Fibroblast of gingiva (primary cell): ENCODE results near the gene DPH6.
"Not testable (repeated sequence)": the region's sequence is repeated elsewhere in the genome, so short reads cannot be mapped to it uniquely, and the experiment has no call there.

Experiments
- DNase-seq: peaks from one replicate; pipeline ENCODE4 v3.0.0-alpha.2; 2011; ENCODE audit warnings: low read depth

The DPH6 gene

DNA sequence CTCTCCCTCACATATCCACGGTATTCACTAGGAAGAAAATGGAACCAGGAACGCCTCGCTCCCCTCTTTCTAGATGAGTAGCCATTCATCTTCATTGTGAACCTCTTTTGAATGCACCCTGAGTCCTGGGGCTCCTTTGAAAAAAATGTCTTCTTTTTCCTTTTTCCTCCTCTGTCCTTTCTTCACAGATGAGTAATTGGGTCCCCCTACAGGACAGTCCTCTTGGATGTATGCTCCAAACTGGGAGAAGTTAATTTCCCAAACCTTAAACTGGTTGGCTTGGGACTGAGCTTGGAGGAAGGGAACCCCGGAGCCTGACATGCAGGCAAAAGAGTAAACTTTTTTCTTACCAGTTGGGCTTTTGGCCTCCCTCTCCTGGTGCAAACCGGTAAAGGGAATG lies 108.8 kb downstream of the DPH6 start:
- DNase-seq, result peak; percentile 24

DNA sequence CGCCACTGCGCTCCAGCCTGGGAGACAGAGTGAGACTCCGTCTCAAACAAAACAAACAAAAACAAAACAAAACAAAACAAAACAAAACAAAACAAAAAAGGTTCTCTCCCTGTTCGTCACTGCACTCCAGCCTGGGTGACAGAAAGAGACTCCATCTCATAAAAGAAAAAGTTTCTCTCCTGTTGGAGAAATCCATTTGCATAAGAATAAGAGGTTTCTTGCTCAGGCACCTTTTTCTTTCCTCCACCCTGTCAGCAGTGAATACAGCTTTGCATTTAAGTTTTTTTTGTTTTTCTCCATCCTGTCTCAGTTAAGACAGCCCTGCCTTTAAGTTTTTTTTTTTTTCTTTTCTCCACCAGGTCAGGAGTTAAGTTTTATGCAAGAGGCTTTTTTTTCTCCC lies 109.5 kb downstream of the DPH6 start:
- no peak for DNase-seq

DNA sequence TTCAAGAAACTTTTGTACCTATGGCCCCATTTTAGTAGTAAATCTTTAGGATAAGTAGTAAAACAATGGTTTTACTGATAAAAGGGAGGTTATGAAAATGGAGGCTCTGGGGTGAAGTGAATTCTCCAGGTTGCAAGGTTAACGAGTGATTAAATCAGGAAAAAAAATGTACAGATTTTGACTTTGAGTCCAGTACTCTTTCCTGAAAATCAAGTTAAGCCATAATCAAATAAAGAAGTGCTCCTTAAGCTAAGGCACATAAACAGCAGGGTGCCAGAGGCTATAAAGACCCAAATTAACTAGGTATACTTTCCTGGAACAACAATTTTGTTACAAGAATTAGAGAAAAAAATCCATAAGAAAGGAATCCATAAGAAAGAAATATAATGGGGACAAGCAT lies 114.7 kb downstream of the DPH6 start:
- no peak for DNase-seq

DNA sequence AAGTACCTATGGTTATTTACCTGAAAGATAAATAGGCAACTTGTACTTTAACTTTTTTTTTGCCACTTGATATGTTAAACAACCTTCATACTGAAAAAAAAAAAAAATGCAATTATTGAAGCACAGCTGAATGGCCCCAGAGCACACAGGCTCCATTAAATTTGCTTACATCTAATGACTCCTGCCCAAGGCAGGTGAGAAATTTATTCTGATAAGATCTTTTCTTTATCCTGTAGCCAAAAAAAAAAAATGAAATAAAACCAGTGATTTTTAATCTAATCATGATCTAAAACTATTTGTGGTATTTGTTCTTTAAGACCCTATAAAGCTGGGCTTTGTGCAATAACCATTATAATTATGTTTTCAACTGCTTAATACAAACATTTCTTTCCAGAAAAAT lies 115.7 kb downstream of the DPH6 start:
- DNase-seq, result no peak

DNA sequence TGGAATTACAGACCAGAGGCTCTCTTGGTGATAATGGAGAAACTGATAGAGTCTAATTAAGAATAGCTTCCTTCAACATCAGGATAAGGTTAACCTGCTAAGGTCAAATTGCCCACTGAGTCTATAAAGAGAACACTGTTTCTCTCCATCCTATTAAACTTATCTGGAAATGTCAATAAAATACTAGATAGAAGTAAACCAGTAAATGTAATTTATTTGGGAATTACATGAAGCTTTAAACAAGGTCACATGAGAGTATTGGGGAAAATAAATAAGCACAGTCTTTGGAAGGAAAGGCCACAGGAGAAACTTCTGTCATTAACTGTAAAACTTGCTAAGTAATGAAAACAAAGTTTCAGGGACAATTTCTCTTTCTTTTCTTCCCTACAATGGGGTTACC lies 118.5 kb downstream of the DPH6 start:
- no peak for DNase-seq

DNA sequence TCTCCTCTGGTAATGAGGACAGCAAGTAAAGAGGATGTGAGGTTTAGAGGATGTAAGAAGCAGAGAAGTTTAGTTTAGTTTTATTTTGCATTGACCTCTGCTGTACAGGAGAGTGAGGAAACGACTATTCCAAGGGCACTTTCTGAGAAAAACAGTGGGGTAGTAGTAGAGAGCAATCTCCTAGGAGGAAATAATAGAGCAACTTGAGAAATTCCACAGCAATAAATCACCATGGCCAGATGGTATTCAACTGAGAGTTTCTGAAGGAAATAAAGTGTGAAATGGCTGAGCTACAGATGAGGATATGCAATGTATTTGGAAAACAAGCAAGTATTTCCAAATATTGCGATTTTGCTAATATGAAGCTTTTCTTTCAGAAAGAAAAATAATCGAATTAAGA lies 118.9 kb downstream of the DPH6 start:
- peak; percentile 76 for DNase-seq

DNA sequence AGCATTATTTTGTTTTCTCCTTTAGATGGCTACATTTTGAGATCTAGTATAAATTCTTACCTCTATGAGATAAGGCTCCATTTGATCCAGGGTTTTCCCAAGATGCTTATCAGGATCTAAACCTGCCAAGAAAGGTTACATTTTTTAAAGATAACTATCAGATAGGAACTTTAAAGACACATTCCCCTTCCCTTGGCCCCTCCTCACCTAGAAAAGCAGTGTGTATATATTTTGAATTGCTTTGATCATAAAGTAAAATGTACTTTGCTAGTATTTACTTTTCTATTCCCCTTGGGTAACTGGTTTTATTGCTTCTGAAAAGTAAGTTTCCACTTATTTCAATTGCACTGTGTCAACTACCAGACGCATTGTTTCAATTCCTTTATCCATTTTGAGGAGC lies 135.2 kb downstream of the DPH6 start:
- no peak for DNase-seq

DNA sequence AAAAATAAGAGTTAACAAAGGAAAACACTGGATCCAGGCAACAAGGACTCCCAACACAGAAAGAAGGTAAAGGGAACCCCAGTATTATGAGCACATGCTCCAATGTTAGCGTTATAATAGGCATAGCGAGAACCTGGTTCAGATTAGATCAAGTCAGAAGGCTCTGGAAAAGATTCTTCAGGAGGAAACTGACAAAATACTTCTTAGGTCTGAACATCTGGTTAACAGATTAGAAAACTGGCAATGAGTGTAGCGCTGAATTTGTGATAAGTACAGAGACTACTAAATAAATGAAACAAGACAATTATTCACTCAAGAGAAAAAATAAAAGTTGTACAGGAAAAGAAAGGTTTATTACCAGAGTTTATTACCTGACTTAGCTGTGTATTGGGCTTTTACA lies 146.1 kb downstream of the DPH6 start:
- no peak for DNase-seq

DNA sequence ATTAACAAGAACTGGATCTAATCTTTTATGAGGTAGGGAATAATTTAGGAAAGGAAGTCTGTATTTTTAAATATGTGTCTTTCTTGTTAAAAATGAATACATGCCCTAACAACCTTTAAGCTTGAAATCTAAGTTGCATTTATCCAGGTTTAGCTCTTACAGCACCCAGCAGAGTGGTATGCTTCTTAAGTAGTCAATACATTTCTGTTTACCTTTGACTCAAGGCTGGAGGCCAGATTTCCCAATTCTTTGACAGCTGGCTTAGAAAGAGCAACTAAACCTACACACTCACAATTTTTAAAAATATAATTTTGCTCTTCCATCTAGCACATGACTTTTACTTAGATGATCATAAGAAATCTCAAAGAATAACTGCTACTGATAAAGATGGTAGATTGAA lies 148.9 kb downstream of the DPH6 start:
- no peak for DNase-seq

DNA sequence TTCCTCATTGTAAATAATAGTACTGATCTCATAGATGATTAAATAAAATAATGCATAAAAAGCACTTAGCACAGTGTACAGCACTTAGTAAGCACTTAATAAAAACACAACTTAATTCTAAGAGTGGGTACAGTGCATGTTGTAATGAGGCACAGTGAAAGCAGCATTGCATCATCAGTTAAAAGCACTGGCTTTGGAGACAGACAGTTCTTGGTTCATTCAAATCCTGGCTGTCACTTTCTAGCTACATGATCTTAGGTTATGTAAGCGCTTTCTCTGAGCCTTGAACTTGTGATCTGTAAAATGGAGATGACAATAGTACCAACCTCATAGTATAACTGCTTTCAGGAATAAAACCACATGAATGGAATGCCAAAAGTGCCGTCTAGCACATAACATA lies 151.5 kb downstream of the DPH6 start:
- DNase-seq, result no peak

DNA sequence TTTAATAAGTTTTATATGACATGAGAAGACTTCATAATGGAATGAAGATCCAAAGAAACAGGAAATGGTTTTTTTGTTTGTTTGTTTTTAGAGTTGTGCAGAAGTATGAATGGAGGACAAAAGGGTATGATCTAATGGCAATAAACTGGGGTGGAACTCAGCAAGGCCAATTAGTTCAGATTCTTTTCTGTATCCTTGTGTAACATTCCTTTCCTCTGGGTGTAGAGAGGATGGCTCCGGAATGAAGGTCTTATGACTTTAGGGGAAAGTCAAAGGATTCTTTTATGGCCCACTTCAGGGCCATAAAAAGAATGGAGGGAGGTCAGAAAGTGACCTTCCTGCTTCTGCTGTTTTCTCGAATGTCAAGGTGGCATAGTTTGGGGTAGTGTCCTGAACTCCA lies 152.6 kb downstream of the DPH6 start:
- peak; percentile 1 for DNase-seq

DNA sequence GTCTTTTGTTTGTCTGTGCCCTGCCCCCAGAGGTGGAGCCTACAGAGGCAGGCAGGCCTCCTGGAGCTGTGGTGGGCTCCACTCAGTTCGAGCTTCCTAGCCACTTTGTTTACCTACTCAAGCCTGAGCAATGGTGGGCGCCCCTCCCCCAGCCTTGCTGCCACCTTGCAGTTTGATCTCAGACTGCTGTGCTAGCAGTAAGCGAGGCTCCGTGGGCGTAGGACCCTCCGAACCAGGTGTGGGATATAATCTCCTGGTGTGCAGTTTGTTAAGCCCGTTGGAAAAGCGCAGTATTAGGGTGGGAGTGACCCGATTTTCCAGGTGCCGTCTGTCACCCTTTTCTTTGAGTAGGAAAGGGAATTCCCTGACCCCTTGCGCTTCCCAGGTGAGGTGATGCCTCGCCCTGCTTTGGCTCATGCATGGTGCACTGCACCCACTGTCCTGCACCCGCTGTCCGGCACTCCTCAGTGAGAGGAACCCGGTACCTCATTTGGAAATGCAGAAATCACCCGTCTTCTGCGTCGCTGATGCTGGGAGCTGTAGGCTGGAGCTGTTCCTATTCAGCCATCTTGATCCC lies 154.5 kb downstream of the DPH6 start:
- DNase-seq, result not testable (repeated sequence)

DNA sequence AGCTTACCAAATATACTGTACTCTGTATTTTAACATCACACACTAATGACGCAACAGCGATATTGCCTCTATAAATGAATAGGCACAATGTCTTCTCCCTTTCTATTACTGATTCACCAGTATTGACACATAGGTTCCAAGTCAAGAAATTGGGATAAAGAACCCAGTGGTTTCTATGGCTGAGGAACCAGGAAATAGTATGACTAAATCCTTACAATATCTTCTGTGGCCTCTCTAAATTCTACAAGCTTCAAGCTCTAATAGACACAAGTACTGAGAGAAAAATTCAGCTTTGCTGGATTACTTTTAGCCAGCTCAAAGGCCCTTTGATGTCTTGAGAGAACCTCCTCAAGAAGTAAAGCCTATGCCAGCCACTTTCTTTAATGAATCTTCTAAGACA lies 162.5 kb downstream of the DPH6 start:
- DNase-seq, result no peak

DNA sequence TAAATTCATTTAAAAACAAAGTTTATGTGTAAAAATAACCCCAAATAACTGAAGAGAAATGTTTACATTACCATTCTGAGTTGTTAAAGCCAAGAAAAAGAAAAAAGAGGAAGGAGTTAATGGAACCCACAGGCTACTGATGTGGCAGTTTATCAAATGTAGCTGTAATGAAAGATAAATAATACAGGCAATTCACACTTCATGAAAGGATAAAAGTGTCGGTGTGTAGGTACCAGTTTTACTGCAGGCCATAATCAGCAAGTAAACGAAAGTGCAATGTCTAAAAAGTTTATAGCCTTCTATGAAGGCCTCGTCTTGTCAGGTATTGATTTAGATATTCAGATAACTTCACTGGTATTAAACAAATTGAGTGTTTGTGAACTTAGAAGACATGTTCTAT lies 164.6 kb downstream of the DPH6 start:
- no peak for DNase-seq

DNA sequence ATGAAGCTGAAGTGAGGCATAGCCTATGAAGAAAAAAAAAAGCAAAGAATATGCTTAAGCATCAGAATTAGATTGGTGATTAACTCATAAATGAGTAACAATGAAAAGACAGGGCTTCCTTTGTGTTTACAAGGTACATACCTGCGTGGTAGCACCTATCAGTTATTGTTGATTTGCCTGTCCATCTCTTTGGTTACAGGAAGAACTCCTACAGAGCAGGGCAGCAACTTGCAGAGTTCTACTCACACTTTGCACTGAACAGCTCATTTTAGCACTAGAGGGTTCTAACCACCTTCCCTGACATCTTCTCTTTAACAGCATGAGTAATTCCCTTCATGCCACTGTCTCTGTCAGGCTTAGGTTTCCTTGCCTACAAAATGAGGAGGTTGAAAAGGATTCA lies 166.0 kb downstream of the DPH6 start:
- DNase-seq, result no peak

DNA sequence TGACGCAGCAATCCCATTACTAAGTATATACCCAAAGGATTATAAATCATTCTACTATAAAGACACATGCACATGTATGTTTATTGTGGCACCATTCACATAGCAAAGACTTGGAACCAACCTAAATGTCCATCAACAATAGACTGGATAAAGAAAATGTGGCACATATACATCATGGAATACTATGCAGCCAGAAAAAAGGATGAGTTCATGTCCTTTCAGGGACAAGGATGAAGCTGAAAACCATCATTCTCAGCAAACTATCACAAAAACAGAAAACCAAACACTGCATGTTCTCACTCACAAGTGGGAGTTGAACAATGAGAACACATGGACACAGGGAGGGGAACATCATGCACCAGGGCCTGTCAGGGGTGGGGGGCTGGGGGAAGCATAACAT lies 167.5 kb downstream of the DPH6 start:
- DNase-seq, result not testable (repeated sequence)

DNA sequence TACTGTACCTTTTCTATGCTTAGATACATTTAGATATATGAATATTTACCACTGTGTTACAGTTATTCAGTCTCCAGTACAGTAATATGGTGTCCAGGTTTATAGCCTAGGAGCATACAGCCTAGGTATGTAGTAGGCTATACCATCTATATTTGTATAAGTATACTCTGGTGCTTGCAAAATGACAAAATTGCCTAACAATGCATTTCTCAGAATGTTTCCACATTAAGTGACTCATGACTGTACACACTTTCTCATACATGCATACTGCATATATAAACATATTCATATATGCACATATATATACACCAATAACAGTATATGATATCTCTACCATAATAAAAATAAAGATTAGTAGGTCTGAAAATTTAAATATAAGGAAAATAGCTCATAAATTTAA lies 169.3 kb downstream of the DPH6 start:
- no peak for DNase-seq

DNA sequence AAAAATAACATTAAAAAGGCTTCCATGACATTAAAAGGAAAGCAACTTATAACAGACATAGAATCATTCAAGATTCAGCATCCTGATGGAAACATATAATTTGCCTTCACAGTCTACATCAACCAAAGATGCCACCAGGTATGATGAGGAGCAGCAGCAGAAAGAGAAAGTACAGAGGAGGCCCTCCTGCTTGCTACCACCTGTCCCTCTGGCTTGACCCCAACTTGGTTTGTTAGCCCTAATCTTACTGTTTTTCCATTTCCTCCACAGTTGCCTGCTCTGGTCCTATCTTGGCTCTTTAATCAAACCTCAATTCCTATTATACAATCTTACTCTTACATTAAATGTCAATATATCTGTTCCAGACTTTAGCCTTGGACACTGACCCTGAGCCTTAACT lies 171.3 kb downstream of the DPH6 start:
- no peak for DNase-seq

DNA sequence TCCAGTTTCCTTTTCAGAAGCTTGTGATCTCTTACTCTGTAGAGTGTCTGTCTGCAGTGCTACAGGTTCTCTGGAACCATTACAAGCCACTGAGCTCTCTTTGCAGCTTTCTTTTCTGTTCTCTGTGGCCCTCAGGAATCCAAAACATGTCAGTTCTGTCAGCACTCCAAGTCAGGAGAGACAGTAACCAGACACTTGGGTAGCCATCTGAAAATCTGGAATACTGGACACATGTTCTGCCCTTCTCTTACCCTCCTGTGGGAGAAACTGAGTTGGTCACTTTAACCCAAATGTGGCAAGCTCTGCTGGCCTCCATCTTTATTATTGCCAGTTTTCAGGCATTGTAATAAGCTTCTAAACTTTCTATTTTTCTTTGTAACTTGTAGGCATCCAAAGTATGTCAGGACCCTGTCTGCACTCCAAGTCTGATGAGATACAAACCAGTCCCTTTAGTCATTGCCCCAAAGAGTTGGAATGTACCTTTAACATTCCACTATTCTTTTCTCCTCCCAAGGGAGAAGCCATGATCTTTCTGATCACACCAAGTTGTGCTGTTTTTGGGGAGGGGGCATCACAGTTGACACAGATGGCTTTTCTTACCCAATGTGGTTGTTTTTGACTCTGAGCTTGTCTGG lies 183.7 kb downstream of the DPH6 start:
- peak; percentile 58 for DNase-seq

DNA sequence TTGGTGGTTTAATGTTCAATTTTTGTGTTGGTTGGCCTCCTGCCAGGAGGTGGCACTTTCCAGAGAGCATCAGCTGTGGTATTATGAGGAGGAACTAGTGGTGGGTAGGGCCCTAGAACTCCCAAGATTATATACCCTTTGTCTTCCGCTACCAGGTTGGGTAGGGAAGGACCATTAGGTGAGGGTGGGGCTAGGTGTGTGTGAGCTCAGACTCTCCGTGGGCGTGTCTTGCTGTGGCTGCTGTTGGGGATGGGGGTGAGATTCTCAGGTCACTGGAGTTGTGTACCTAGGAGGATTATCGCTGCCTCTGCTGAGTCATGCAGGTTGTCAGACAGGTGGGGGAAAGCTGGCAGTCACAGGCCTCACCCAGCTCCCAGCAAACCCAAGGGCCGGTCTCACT lies 187.1 kb downstream of the DPH6 start:
- no peak for DNase-seq

DNA sequence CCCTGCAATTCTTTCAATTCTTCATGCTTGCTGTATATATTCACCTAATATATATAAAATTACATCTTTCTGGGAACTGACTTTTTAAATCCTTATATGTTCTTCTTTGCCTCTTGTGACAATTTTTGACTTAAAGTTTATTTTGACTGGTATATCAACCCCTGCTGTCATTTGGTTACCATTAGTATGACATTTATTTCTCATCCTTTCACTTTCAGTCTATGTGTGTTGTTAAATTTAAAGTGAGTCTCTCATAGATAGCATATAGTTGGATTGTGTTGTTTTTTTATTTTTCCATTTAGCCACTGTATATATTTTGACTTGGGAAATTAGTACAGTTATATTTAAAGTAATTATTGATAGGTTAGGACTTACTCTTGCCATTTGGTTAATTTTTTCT lies 194.9 kb downstream of the DPH6 start:
- no peak for DNase-seq

DNA sequence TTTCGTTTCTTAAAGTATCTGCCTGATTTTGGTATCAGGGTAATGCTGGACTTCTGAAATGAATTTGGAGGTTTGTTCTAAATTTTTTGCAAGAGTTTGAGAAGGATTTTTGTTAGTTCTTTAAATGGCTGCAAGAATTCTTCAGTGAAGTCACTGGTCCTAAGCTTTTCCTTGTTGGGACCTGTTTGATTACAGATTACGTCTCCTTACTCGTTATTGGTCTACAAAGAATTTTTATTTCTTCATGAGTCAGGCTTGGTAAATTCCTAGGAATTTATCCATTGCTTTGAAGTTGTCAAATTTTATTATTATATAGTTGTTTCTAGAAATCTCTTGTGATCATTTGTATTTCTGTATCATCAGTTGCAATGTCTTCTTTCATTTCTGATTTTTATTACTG lies 196.0 kb downstream of the DPH6 start:
- DNase-seq, result no peak

DNA sequence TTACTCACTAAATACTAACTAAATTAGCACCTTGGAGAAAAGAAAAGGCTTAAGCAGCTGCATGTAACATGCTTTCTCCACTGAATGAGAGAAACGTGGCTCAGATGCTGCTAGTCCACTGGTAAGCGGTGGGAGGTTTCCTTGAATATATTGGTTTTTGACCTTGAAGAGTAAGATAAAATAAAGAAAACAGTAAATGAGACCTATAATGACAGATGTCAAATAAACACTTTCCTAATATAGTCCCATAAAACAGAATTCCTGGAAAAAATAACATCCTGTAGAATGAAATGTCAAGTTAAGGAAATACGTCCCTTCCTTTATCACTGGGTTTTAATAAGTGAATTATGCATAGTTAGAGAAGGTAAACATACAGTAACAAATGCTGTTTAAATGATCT lies 215.0 kb downstream of the DPH6 start:
- DNase-seq, result no peak

DNA sequence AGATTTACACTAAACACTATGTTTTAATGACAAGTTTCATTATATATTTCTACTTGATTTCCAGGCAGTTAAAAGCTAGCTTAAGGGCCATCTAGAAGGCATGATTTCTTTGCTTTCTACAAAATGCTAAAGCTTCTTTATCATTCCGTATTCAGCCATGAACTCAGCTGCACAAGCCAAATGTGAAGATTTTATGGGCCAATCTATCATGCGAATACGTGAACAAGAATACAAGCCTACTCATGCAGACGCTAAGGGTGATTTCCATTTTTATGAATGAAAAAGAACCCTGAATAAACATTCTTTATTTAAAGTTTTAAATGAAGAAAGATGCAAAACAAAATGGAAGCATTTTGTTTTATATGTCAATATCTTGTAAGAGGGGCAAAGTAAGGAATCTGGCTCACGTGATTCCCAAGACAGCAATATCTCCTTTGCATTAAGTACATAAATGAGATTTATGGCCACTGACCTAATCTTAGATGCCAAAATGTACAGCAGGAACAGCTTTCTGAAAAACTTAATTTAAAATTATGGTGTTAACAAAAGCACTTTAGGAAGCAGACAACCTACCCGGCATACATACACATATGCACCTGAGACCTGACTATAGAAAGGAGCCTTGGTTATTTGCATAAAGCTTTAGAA lies 215.8 kb downstream of the DPH6 start:
- DNase-seq, result no peak
